Measurements from ENCODE around the gene SLC9C1.

Gene SLC9C1

DNA sequence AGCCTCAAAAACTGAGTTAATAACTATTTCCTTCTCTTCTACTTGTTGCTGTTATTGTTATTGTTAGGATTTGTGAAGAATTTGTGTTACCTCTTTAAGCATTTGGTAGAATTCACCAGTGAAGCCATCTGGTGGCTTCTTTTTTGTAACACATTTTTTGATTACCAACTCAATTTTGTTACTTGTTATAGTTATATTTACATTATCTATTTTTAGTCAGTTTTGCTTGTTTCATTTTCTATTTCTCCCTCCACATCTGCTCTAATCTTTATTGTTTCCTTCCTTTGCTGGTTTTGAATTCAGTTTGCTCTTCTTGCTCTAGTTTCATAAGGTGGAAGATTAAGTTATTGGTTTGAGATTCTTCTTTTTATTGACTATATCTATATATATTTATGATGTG lies 3.7 kb upstream of the SLC9C1 start:
- H3K27me3 ChIP-seq (ENCODE audit: control insufficient read depth, low read length), result no peaks in the 10 kb centered on the region
- peak overlapping the region; percentile 77 for H3K4me2 ChIP-seq (ENCODE audit: low read length)
- peaks cover 12% of the 10 kb centered on the region for H3F3A ChIP-seq (ENCODE audit: control insufficient read depth, insufficient read depth)
- H3K4me1 ChIP-seq (ENCODE audit: control insufficient read depth, low read length), result peaks cover 86% of the 10 kb centered on the region
- H3K36me3 ChIP-seq (ENCODE audit: control insufficient read depth, low read length), result peaks cover 7% of the 10 kb centered on the region
- H3K9me2 ChIP-seq (replicated peaks; ENCODE audit: control insufficient read depth, low read length), result no peaks in the 10 kb centered on the region
- H3K79me2 ChIP-seq (ENCODE audit: control insufficient read depth, low read length), result no peaks in the 10 kb centered on the region
- H3K4me3 ChIP-seq (ENCODE audit: low read length), result peak overlapping the region; percentile 64
- H4K20me1 ChIP-seq (ENCODE audit: control insufficient read depth, insufficient read depth, low read depth, low read length), result no peaks in the 10 kb centered on the region
- H3K27ac ChIP-seq (ENCODE audit: low read depth, low read length), result peak overlapping the region; percentile 97
- no peaks in the 10 kb centered on the region for H3K9me3 ChIP-seq (ENCODE audit: control insufficient read depth, insufficient read depth, low read length)
- TF ChIP-seq CTCF (IDR thresholded peaks at IDR 0.05; ENCODE audit: low read depth, low read length, poor library complexity, severe bottlenecking) (peak; percentile 23), EZH2phosphoT487 (IDR thresholded peaks at IDR 0.05; ENCODE audit: borderline replicate concordance, low read length) (no peak)

DNA sequence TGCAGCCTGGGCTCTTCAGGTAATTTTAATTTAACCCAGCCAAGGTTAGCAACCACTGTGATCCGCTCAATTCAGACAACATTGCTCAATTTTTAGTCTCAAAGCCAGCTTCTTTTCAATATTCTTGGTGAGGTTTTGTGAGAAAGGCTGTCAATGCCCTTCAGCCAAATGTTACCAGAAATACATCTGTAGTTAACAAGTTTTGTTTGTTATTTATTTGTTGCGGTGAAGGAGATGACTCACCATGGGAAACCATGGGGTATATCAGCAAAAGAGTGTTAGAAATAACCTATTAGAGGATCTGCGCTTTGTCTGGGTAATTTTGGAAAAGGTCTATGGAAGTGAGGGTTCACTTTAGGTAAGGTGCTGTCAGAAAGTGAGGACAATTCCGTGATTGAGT lies 5.0 kb downstream of the SLC9C1 start:
- Histone ChIP-seq H3K9me2 (replicated peaks; ENCODE audit: control insufficient read depth, low read length) (no peaks in the 10 kb centered on the region), H3K36me3 (ENCODE audit: control insufficient read depth, low read length) (no peaks in the 10 kb centered on the region), H3K9me3 (ENCODE audit: control insufficient read depth, insufficient read depth, low read length) (peaks cover 3% of the 10 kb centered on the region; the same call in 1 of the 2 replicates), H3K4me2 (ENCODE audit: low read length) (no peak overlapping the region), H3K4me1 (ENCODE audit: control insufficient read depth, low read length) (peaks cover 14% of the 10 kb centered on the region), H3F3A (ENCODE audit: control insufficient read depth, insufficient read depth) (no peaks in the 10 kb centered on the region), H4K20me1 (ENCODE audit: control insufficient read depth, insufficient read depth, low read depth, low read length) (no peaks in the 10 kb centered on the region), H3K27me3 (ENCODE audit: control insufficient read depth, low read length) (no peaks in the 10 kb centered on the region), H3K27ac (ENCODE audit: low read depth, low read length) (no peak overlapping the region), H3K4me3 (ENCODE audit: low read length) (no peak overlapping the region), H3K79me2 (ENCODE audit: control insufficient read depth, low read length) (no peaks in the 10 kb centered on the region)
- TF ChIP-seq CTCF (IDR thresholded peaks at IDR 0.05; ENCODE audit: low read depth, low read length, poor library complexity, severe bottlenecking) (no peak), EZH2phosphoT487 (IDR thresholded peaks at IDR 0.05; ENCODE audit: borderline replicate concordance, low read length) (no peak)

- TF ChIP-seq CTCF (IDR thresholded peaks at IDR 0.05; ENCODE audit: low read depth, low read length, poor library complexity, severe bottlenecking), result no peak
- TF ChIP-seq EZH2phosphoT487 (IDR thresholded peaks at IDR 0.05; ENCODE audit: borderline replicate concordance, low read length), result no peak
Measured at GRCh38 chr3:112280266-112280665, 13.8 kb downstream of the SLC9C1 start.

More at GRCh38 chr3:112280266-112280665, 13.8 kb downstream of the SLC9C1 start:
- no peaks in the 10 kb centered on the region for H3K9me2 ChIP-seq (replicated peaks; ENCODE audit: control insufficient read depth, low read length)
- H3K36me3 ChIP-seq (ENCODE audit: control insufficient read depth, low read length), result no peaks in the 10 kb centered on the region
- H3K4me1 ChIP-seq (ENCODE audit: control insufficient read depth, low read length), result no peaks in the 10 kb centered on the region
- no peaks in the 10 kb centered on the region for H3K79me2 ChIP-seq (ENCODE audit: control insufficient read depth, low read length)
- H3K27ac ChIP-seq (ENCODE audit: low read depth, low read length), result no peak overlapping the region
- H3K9me3 ChIP-seq (ENCODE audit: control insufficient read depth, insufficient read depth, low read length), result no peaks in the 10 kb centered on the region
- no peak overlapping the region for H3K4me3 ChIP-seq (ENCODE audit: low read length)
- no peaks in the 10 kb centered on the region for H4K20me1 ChIP-seq (ENCODE audit: control insufficient read depth, insufficient read depth, low read depth, low read length)
- H3F3A ChIP-seq (ENCODE audit: control insufficient read depth, insufficient read depth), result no peaks in the 10 kb centered on the region
- H3K4me2 ChIP-seq (ENCODE audit: low read length), result no peak overlapping the region
- no peaks in the 10 kb centered on the region for H3K27me3 ChIP-seq (ENCODE audit: control insufficient read depth, low read length)

All from DOHH2 (cell line).